K562 (cell line): ENCODE results near the gene MVP. TPM values are rescaled to one million over a fixed set of nuclear protein-coding genes. Genes with fewer than 3 reads are reported as not detected.

Source experiments
- ADNP ChIP-seq: fragments of 200-800 bp; sonication (Bioruptor generic); IDR thresholded peaks from 2 replicates; pipeline ENCODE4 v1.6.1; 2016; ENCODE audit warnings: missing genetic modification characterization, missing compliant biosample characterization
- ATF7 ChIP-seq: fragments of 450-650 bp; IDR thresholded peaks from 2 replicates; pipeline ENCODE4 v1.7.1; 2014; ENCODE audit warnings: mild to moderate bottlenecking, moderate library complexity
- CAMTA2 ChIP-seq: fragments of 250-450 bp; sonication (Bioruptor Pico); conservative IDR thresholded peaks from 2 replicates; pipeline ENCODE4 v1.5.1; 2022
- CREB3L1 ChIP-seq: fragments of 450-650 bp; IDR thresholded peaks from 2 replicates; pipeline ENCODE4 v1.6.1; 2014; ENCODE audit warnings: low read depth, mild to moderate bottlenecking, moderate library complexity, borderline replicate concordance
- JUNB ChIP-seq: fragments of 450-650 bp; formaldehyde crosslinking; conservative IDR thresholded peaks from 2 replicates; pipeline ENCODE4 v1.4.0; 2020; ENCODE audit warnings: mild to moderate bottlenecking
- KDM1A ChIP-seq, 2 experiments: fragments of 450-650 bp; IDR thresholded peaks; 2 replicates each; pipeline ENCODE4 v1.6.1; 2016; ENCODE audit warnings: mild to moderate bottlenecking in 2 of 2
- RBM14 ChIP-seq: fragments of 200-400 bp; formaldehyde crosslinking; IDR thresholded peaks from 2 replicates; pipeline ENCODE4 v1.6.1; 2018; ENCODE audit warnings: low read depth, mild to moderate bottlenecking, low read length, moderate library complexity, borderline replicate concordance; ENCODE audit not compliant: insufficient read depth
- SIN3B ChIP-seq: fragments of 450-650 bp; IDR thresholded peaks from 2 replicates; pipeline ENCODE4 v1.6.1; 2017; ENCODE audit warnings: low read depth, mild to moderate bottlenecking, moderate library complexity
- ZNF165 ChIP-seq: fragments of 250-450 bp; sonication (Bioruptor Pico); IDR thresholded peaks from 2 replicates; pipeline ENCODE4 v1.4.0; 2020; ENCODE audit warnings: borderline replicate concordance
- ZNF280A ChIP-seq: fragments of 450-650 bp; IDR thresholded peaks from 2 replicates; pipeline ENCODE4 v1.6.1; 2018; ENCODE audit warnings: mild to moderate bottlenecking, low read depth; ENCODE audit not compliant: partially characterized antibody
- ZNF384 ChIP-seq: IDR thresholded peaks from 2 replicates; pipeline ENCODE4 v1.6.1; 2012; ENCODE audit warnings: low read depth, low read length, improper control_type of control experiment
- ZNF79 ChIP-seq: fragments of 250-450 bp; sonication (Bioruptor Pico); IDR thresholded peaks from 2 replicates; pipeline ENCODE4 v1.4.0; 2020; ENCODE audit warnings: low read depth, mild to moderate bottlenecking, moderate library complexity
- polyA plus RNA-seq, 8 experiments: library from polyadenylated mRNA; depleted of rRNA in 4 of 8; stranded (reverse) in 5 of 8; unstranded in 3 of 8; fragments of >200 nt; fragmentation: Nextera tagmentation in 2 of 8; fragmentation: Illumina TruSeq in 1 of 8; extraction: Ambion mirVana in 2 of 8; extraction: Trizol in 1 of 8; gene quantifications; 2 replicates each; pipeline versions ENCODE4 v1.2.1 to v1.2.3, GENCODE V29; 2011 to 2014; ENCODE audit warnings: inconsistent platforms in 1 of 8, missing spikeins in 1 of 8
- total RNA-seq, 7 experiments: library from RNA; depleted of rRNA in 6 of 7; stranded (reverse); fragments of >200 nt in 6 of 7; fragmentation: Illumina TruSeq in 2 of 7; extraction: Trizol in 2 of 7; gene quantifications; 2 replicates each; pipeline versions ENCODE4 v1.2.1 to v1.2.3, GENCODE V29; 2011 to 2021; ENCODE audit warnings: low replicate concordance in 1 of 7
- TF ChIP-seq, protein P1 (sequence below): fragments of 450-650 bp; IDR thresholded peaks from 2 replicates; pipeline ENCODE4 v1.6.1; 2016; ENCODE audit warnings: mild to moderate bottlenecking
- TF ChIP-seq, protein P2 (sequence below): fragments of 450-650 bp; formaldehyde crosslinking; IDR thresholded peaks from 2 replicates; pipeline ENCODE4 v1.4.0; 2020; ENCODE audit warnings: mild to moderate bottlenecking, mixed read lengths
- TF ChIP-seq, protein P3 (sequence below): fragments of 250-450 bp; sonication (Bioruptor Pico); IDR thresholded peaks from 2 replicates; pipeline ENCODE4 v1.6.1; 2021; ENCODE audit warnings: mild to moderate bottlenecking

Gene MVP
- total and polyA plus RNA-seq, 9 of the 15 experiments (the other 6 are each of a cell fraction or from before 2014, with no cell fraction given), result 0.39 to 1.9 (median 0.76) TPM; not detected in 2

DNA sequence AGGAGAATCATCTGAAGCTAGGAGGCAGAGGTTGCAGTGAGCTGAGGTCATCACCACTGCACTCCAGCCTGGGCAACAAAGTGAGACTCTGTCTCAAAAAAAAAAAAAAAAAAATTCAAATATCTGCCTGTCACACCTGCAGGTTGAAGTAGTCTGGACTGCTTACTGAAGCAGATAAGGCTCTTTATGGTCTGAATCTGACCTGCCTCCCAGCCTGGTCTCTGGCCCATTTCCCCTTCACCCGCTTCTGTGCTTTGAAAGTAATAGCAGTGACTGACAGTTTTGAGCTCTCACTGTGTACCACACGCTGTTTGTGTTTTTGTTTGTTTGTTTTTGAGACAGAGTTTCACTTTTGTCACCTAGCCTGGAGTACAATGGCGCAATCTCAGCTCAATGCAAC is 73.3 kb downstream of the MVP start (continued):
- TF ChIP-seq, protein P1, sequence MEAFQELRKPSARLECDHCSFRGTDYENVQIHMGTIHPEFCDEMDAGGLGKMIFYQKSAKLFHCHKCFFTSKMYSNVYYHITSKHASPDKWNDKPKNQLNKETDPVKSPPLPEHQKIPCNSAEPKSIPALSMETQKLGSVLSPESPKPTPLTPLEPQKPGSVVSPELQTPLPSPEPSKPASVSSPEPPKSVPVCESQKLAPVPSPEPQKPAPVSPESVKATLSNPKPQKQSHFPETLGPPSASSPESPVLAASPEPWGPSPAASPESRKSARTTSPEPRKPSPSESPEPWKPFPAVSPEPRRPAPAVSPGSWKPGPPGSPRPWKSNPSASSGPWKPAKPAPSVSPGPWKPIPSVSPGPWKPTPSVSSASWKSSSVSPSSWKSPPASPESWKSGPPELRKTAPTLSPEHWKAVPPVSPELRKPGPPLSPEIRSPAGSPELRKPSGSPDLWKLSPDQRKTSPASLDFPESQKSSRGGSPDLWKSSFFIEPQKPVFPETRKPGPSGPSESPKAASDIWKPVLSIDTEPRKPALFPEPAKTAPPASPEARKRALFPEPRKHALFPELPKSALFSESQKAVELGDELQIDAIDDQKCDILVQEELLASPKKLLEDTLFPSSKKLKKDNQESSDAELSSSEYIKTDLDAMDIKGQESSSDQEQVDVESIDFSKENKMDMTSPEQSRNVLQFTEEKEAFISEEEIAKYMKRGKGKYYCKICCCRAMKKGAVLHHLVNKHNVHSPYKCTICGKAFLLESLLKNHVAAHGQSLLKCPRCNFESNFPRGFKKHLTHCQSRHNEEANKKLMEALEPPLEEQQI, result no peak
- no peak for TF ChIP-seq CAMTA2 (CRISPR knock-in tag)
- no peak for TF ChIP-seq ZNF79 (CRISPR knock-in tag)
- TF ChIP-seq RBM14, result no peak
- TF ChIP-seq, protein P2, sequence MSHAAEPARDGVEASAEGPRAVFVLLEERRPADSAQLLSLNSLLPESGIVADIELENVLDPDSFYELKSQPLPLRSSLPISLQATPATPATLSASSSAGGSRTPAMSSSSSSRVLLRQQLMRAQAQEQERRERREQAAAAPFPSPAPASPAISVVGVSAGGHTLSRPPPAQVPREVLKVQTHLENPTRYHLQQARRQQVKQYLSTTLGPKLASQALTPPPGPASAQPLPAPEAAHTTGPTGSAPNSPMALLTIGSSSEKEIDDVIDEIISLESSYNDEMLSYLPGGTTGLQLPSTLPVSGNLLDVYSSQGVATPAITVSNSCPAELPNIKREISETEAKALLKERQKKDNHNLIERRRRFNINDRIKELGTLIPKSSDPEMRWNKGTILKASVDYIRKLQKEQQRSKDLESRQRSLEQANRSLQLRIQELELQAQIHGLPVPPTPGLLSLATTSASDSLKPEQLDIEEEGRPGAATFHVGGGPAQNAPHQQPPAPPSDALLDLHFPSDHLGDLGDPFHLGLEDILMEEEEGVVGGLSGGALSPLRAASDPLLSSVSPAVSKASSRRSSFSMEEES (CRISPR knock-in tag), result no peak
- peak; percentile 47; the same call in 1 of the 2 replicates for TF ChIP-seq ATF7
- no peak for TF ChIP-seq ZNF280A
- TF ChIP-seq CREB3L1, result no peak
- TF ChIP-seq ZNF165 (CRISPR knock-in tag), result no peak
- TF ChIP-seq, protein P3, sequence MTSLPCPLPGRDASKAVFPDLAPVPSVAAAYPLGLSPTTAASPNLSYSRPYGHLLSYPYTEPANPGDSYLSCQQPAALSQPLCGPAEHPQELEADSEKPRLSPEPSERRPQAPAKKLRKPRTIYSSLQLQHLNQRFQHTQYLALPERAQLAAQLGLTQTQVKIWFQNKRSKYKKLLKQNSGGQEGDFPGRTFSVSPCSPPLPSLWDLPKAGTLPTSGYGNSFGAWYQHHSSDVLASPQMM (CRISPR knock-in tag), result no peak
- peak; percentile 96 for TF ChIP-seq ZNF384
- peak in 1 of 2 experiments; percentile 78; a peak in 3 of 4 replicates for TF ChIP-seq KDM1A (IDR thresholded peaks at IDR 0.05)
- no peak for TF ChIP-seq SIN3B
- TF ChIP-seq ADNP (tag), result no peak
- no peak for TF ChIP-seq JUNB (CRISPR knock-in tag)
